HG03520 (cell line): ENCODE data around the gene MEMO1.
"Not testable (repeated sequence)": the region's sequence is repeated elsewhere in the genome, so short reads cannot be mapped to it uniquely, and the experiment has no call there.

Experiments
- ATAC-seq: cut with Tn5 transposase; IDR thresholded peaks from one replicate; pipeline ENCODE4 v1.9.1; 2021; ENCODE audit warnings: mild to moderate bottlenecking, moderate library complexity; ENCODE audit not compliant: unreplicated experiment

MEMO1 gene

GRCh38 chr2:31958140-31958717 is 52.6 kb downstream of the MEMO1 start:
- ATAC-seq, result no peak

- ATAC-seq, result no peak
These were observed 53.3 kb downstream of the MEMO1 start for GRCh38 chr2:31957354-31958139.

- ATAC-seq, result peak; percentile 65
These were observed 53.9 kb downstream of the MEMO1 start for GRCh38 chr2:31956934-31957333.

- ATAC-seq, result no peak
These were observed 54.5 kb downstream of the MEMO1 start for GRCh38 chr2:31956312-31956711.

GRCh38 chr2:31953095-31953494 is 57.7 kb downstream of the MEMO1 start:
- ATAC-seq, result not testable (repeated sequence)

GRCh38 chr2:31950946-31951562 is 59.8 kb downstream of the MEMO1 start:
- ATAC-seq, result no peak

- no peak for ATAC-seq
These were observed 62.9 kb downstream of the MEMO1 start for GRCh38 chr2:31947871-31948270.

- ATAC-seq, result no peak
These were observed 64.0 kb downstream of the MEMO1 start for GRCh38 chr2:31946838-31947237.

- ATAC-seq, result no peak
These were observed 65.3 kb downstream of the MEMO1 start for GRCh38 chr2:31945572-31945935.

GRCh38 chr2:31944828-31945571 is 65.8 kb downstream of the MEMO1 start:
- no peak for ATAC-seq

- ATAC-seq, result no peak
These were observed 67.1 kb downstream of the MEMO1 start for GRCh38 chr2:31943636-31944225.

GRCh38 chr2:31940920-31941319 is 69.9 kb downstream of the MEMO1 start:
- no peak for ATAC-seq

- no peak for ATAC-seq
These were observed 73.1 kb downstream of the MEMO1 start for GRCh38 chr2:31937741-31938140.

GRCh38 chr2:31935370-31935769 is 75.4 kb downstream of the MEMO1 start:
- no peak for ATAC-seq

GRCh38 chr2:31933066-31933465 is 77.7 kb downstream of the MEMO1 start:
- no peak for ATAC-seq

- no peak for ATAC-seq
These were observed 78.2 kb downstream of the MEMO1 start for GRCh38 chr2:31932589-31932988.

- ATAC-seq, result no peak
These were observed 78.9 kb downstream of the MEMO1 start for GRCh38 chr2:31931916-31932315.

- no peak for ATAC-seq
These were observed 85.3 kb downstream of the MEMO1 start for GRCh38 chr2:31925517-31925916.

- no peak for ATAC-seq
These were observed 87.1 kb downstream of the MEMO1 start for GRCh38 chr2:31923662-31924061.

- no peak for ATAC-seq
These were observed 88.0 kb downstream of the MEMO1 start for GRCh38 chr2:31922542-31923408.
